HepG2 (cell line): ENCODE results near the gene WNK4. TPM values are rescaled to one million over a fixed set of nuclear protein-coding genes. Genes with fewer than 3 reads are reported as not detected.
A peak's percentile ranks its signal among the peaks of the same experiment; 100 is the strongest.

Source experiments
- ARID4A ChIP-seq: sonication (generic); formaldehyde crosslinking; IDR thresholded peaks from 2 replicates; pipeline ENCODE4 v1.5.0; 2020; ENCODE audit warnings: mild to moderate bottlenecking, missing genetic modification reagents, borderline replicate concordance
- CENPX ChIP-seq: sonication (generic); formaldehyde crosslinking; IDR thresholded peaks from 2 replicates; pipeline ENCODE4 v1.9.0; 2021; ENCODE audit warnings: mild to moderate bottlenecking, missing genetic modification reagents, moderate library complexity
- DMAP1 ChIP-seq: IDR thresholded peaks from 2 replicates; pipeline ENCODE4 v1.6.1; 2016
- GLMP ChIP-seq: sonication (generic); formaldehyde crosslinking; IDR thresholded peaks from 2 replicates; pipeline ENCODE4 v1.9.0; 2021; ENCODE audit warnings: missing genetic modification reagents, mild to moderate bottlenecking, borderline replicate concordance
- HOMEZ ChIP-seq: IDR thresholded peaks from 2 replicates; pipeline ENCODE4 v1.6.1; 2016; ENCODE audit warnings: low read depth
- JDP2 ChIP-seq: sonication (generic); formaldehyde crosslinking; IDR thresholded peaks from 2 replicates; pipeline ENCODE4 v1.8.1; 2022; ENCODE audit warnings: missing genetic modification reagents, borderline replicate concordance
- MEF2D ChIP-seq: sonication (generic); formaldehyde crosslinking; IDR thresholded peaks from 2 replicates; pipeline ENCODE4 v1.5.1; 2020; ENCODE audit warnings: mild to moderate bottlenecking, missing genetic modification reagents
- MNT ChIP-seq: fragments of 450-650 bp; IDR thresholded peaks from 2 replicates; pipeline ENCODE4 v1.6.1; 2016
- MXD3 ChIP-seq: IDR thresholded peaks from 2 replicates; pipeline ENCODE4 v1.6.1; 2016; ENCODE audit warnings: mild to moderate bottlenecking, missing biosample characterization, missing genetic modification reagents
- NCOA2 ChIP-seq: sonication (generic); formaldehyde crosslinking; IDR thresholded peaks from 2 replicates; pipeline ENCODE4 v1.8.0; 2022; ENCODE audit warnings: inconsistent platforms
- SNAPC2 ChIP-seq: sonication (generic); formaldehyde crosslinking; IDR thresholded peaks from 2 replicates; pipeline ENCODE4 v1.8.1; 2022; ENCODE audit warnings: mild to moderate bottlenecking, missing genetic modification reagents
- SRF ChIP-seq: IDR thresholded peaks from 2 replicates; pipeline ENCODE4 v1.6.1; 2011; ENCODE audit warnings: mild to moderate bottlenecking, low read depth, low read length, moderate library complexity
- SRY ChIP-seq: sonication (generic); formaldehyde crosslinking; IDR thresholded peaks from 2 replicates; pipeline ENCODE4 v1.8.0; 2022; ENCODE audit warnings: mild to moderate bottlenecking, missing genetic modification reagents
- SYNCRIP ChIP-seq: fragments of 200-400 bp; formaldehyde crosslinking; IDR thresholded peaks from 2 replicates; pipeline ENCODE4 v1.6.1; 2018; ENCODE audit warnings: mild to moderate bottlenecking, low read depth, low read length; ENCODE audit not compliant: insufficient read depth
- TAF1 ChIP-seq: sonication (generic); formaldehyde crosslinking; IDR thresholded peaks from 2 replicates; pipeline ENCODE4 v1.4.0; 2020; ENCODE audit warnings: missing genetic modification reagents
- ZBTB34 ChIP-seq: sonication (generic); formaldehyde crosslinking; IDR thresholded peaks from 2 replicates; pipeline ENCODE4 v1.8.0; 2022; ENCODE audit warnings: mild to moderate bottlenecking, missing genetic modification reagents
- ZNF224 ChIP-seq: sonication (generic); formaldehyde crosslinking; IDR thresholded peaks from 2 replicates; pipeline ENCODE4 v1.5.0; 2020; ENCODE audit warnings: mild to moderate bottlenecking, missing genetic modification reagents
- ZNF501 ChIP-seq: sonication (generic); formaldehyde crosslinking; IDR thresholded peaks from 2 replicates; pipeline ENCODE4 v1.5.1; 2020; ENCODE audit warnings: mild to moderate bottlenecking, moderate library complexity, missing genetic modification reagents
- ZNF674 ChIP-seq: sonication (generic); formaldehyde crosslinking; IDR thresholded peaks from 2 replicates; pipeline ENCODE4 v1.5.0; 2020; ENCODE audit warnings: low read depth, mild to moderate bottlenecking, missing genetic modification reagents
- polyA plus RNA-seq, 8 experiments: library from polyadenylated mRNA; depleted of rRNA in 3 of 8; stranded (reverse) in 7 of 8; unstranded in 1 of 8; fragments of >200 nt; fragmentation: Illumina TruSeq in 4 of 8; extraction: Trizol in 4 of 8; gene quantifications; 2 replicates each; pipeline versions ENCODE4 v1.2.1 to v1.2.3, GENCODE V29; 2011 to 2016; ENCODE audit warnings: low read depth in 4 of 8, missing spikeins in 1 of 8, mixed read lengths in 1 of 8; ENCODE audit not compliant: insufficient read depth in 1 of 8
- total RNA-seq, 5 experiments: library from RNA; depleted of rRNA; stranded (reverse); fragments of >200 nt; fragmentation: Illumina TruSeq; extraction: Trizol; gene quantifications; 2 replicates each; pipeline ENCODE4 v1.2.3, GENCODE V29; 2016; ENCODE audit warnings: low read depth in 1 of 5

WNK4 gene
- total and polyA plus RNA-seq, 2 of the 13 experiments (the other 11 are each of a cell fraction or from before 2014, with no cell fraction given), result 2.7 to 13.7 TPM

- TF ChIP-seq SRF, result peak; percentile 70; the same call in 1 of the 2 replicates
- no peak; the same call in 1 of the 2 replicates for TF ChIP-seq NCOA2 (CRISPR knock-in tag)
- no peak for TF ChIP-seq CENPX
- peak; percentile 99 for TF ChIP-seq ZNF501 (CRISPR knock-in tag)
- no peak for TF ChIP-seq SYNCRIP
- peak; percentile 54; the same call in 1 of the 2 replicates for TF ChIP-seq JDP2
- TF ChIP-seq ARID4A (CRISPR knock-in tag), result peak; percentile 100
- TF ChIP-seq MEF2D, result peak; percentile 89
- peak; percentile 95 for TF ChIP-seq TAF1
- peak; percentile 100 for TF ChIP-seq DMAP1 (CRISPR knock-in tag)
- peak; percentile 99 for TF ChIP-seq MXD3
- TF ChIP-seq GLMP (CRISPR knock-in tag), result no peak; the same call in 1 of the 2 replicates
- TF ChIP-seq MNT, result peak; percentile 95
- TF ChIP-seq SNAPC2 (CRISPR knock-in tag), result peak; percentile 48
- TF ChIP-seq ZBTB34 (CRISPR knock-in tag), result peak; percentile 67; the same call in 1 of the 2 replicates
- TF ChIP-seq HOMEZ (CRISPR knock-in tag), result no peak; the same call in 1 of the 2 replicates
- peak; percentile 96; the same call in 1 of the 2 replicates for TF ChIP-seq ZNF224
- TF ChIP-seq SRY (CRISPR knock-in tag), result peak; percentile 92
- no peak for TF ChIP-seq ZNF674 (CRISPR knock-in tag)
These were observed 52.7 kb downstream of the WNK4 start, which contains the start of gene PSME3 (continued) for GRCh38 chr17:42832934-42833766.
